Measurements from ENCODE around the gene ATF7IP2.
"Not testable (repeated sequence)": the region's sequence is repeated elsewhere in the genome, so short reads cannot be mapped to it uniquely, and the experiment has no call there.

Gene ATF7IP2

GRCh38 chr16:10504404-10504885 lies 118.6 kb downstream of the ATF7IP2 start:
- no peaks in the 10 kb centered on the region for H3K27me3 Mint-ChIP-seq
- H3K9me3 Mint-ChIP-seq = no peaks in the 10 kb centered on the region
- H3K4me3 Mint-ChIP-seq = no peak overlapping the region
- no peaks in the 10 kb centered on the region for H3K36me3 Mint-ChIP-seq (ENCODE audit: low read depth)
- peaks cover 8% of the 10 kb centered on the region for H3K4me1 Mint-ChIP-seq (ENCODE audit: low read depth)
- H3K27ac Mint-ChIP-seq = no peak overlapping the region

GRCh38 chr16:10505286-10505685 lies 119.4 kb downstream of the ATF7IP2 start:
- peaks cover 14% of the 10 kb centered on the region for H3K4me1 Mint-ChIP-seq (ENCODE audit: low read depth)
- not testable (repeated sequence) for H3K9me3 Mint-ChIP-seq; H3K27ac Mint-ChIP-seq; H3K36me3 Mint-ChIP-seq (ENCODE audit: low read depth); H3K27me3 Mint-ChIP-seq; H3K4me3 Mint-ChIP-seq

GRCh38 chr16:10509534-10510025 lies 123.7 kb downstream of the ATF7IP2 start:
- Mint-ChIP-seq H3K4me1 (ENCODE audit: low read depth) (peaks cover 25% of the 10 kb centered on the region), H3K9me3 (no peaks in the 10 kb centered on the region), H3K36me3 (ENCODE audit: low read depth) (no peaks in the 10 kb centered on the region), H3K27ac (no peak overlapping the region), H3K27me3 (no peaks in the 10 kb centered on the region), H3K4me3 (no peak overlapping the region)

GRCh38 chr16:10510279-10510678 lies 124.4 kb downstream of the ATF7IP2 start:
- Mint-ChIP-seq H3K9me3 (no peaks in the 10 kb centered on the region), H3K4me1 (ENCODE audit: low read depth) (peaks cover 25% of the 10 kb centered on the region), H3K27ac (no peak overlapping the region), H3K27me3 (no peaks in the 10 kb centered on the region), H3K36me3 (ENCODE audit: low read depth) (no peaks in the 10 kb centered on the region), H3K4me3 (no peak overlapping the region)

- Mint-ChIP-seq H3K4me3 (no peak overlapping the region), H3K9me3 (no peaks in the 10 kb centered on the region), H3K27me3 (no peaks in the 10 kb centered on the region), H3K4me1 (ENCODE audit: low read depth) (peaks cover 25% of the 10 kb centered on the region), H3K36me3 (ENCODE audit: low read depth) (no peaks in the 10 kb centered on the region), H3K27ac (peak overlapping the region; percentile 49)
Observed at GRCh38 chr16:10511829-10512228, 126.0 kb downstream of the ATF7IP2 start.

GRCh38 chr16:10514369-10515055 lies 128.7 kb downstream of the ATF7IP2 start:
- H3K4me3 Mint-ChIP-seq = no peak overlapping the region
- H3K9me3 Mint-ChIP-seq = no peaks in the 10 kb centered on the region
- no peaks in the 10 kb centered on the region for H3K36me3 Mint-ChIP-seq (ENCODE audit: low read depth)
- no peak overlapping the region for H3K27ac Mint-ChIP-seq
- H3K4me1 Mint-ChIP-seq (ENCODE audit: low read depth) = peaks cover 24% of the 10 kb centered on the region
- no peaks in the 10 kb centered on the region for H3K27me3 Mint-ChIP-seq

- Mint-ChIP-seq H3K27me3 (peaks cover 3% of the 10 kb centered on the region), H3K9me3 (no peaks in the 10 kb centered on the region), H3K27ac (no peak overlapping the region), H3K36me3 (ENCODE audit: low read depth) (no peaks in the 10 kb centered on the region), H3K4me3 (no peak overlapping the region), H3K4me1 (ENCODE audit: low read depth) (no peaks in the 10 kb centered on the region)
Observed at GRCh38 chr16:10517868-10518267, 132.0 kb downstream of the ATF7IP2 start.

GRCh38 chr16:10518479-10519041 lies 132.7 kb downstream of the ATF7IP2 start:
- Mint-ChIP-seq H3K27me3 (peaks cover 3% of the 10 kb centered on the region), H3K27ac (no peak overlapping the region), H3K4me3 (no peak overlapping the region), H3K9me3 (no peaks in the 10 kb centered on the region), H3K36me3 (ENCODE audit: low read depth) (no peaks in the 10 kb centered on the region), H3K4me1 (ENCODE audit: low read depth) (no peaks in the 10 kb centered on the region)

GRCh38 chr16:10519297-10519696 lies 133.4 kb downstream of the ATF7IP2 start:
- Mint-ChIP-seq H3K4me3 (no peak overlapping the region), H3K36me3 (ENCODE audit: low read depth) (no peaks in the 10 kb centered on the region), H3K27ac (no peak overlapping the region), H3K27me3 (peaks cover 3% of the 10 kb centered on the region), H3K4me1 (ENCODE audit: low read depth) (no peaks in the 10 kb centered on the region), H3K9me3 (no peaks in the 10 kb centered on the region)

GRCh38 chr16:10519929-10520868 lies 134.3 kb downstream of the ATF7IP2 start:
- H3K27ac Mint-ChIP-seq = no peak overlapping the region
- no peak overlapping the region for H3K4me3 Mint-ChIP-seq
- H3K4me1 Mint-ChIP-seq (ENCODE audit: low read depth) = no peaks in the 10 kb centered on the region
- H3K36me3 Mint-ChIP-seq (ENCODE audit: low read depth) = no peaks in the 10 kb centered on the region
- no peaks in the 10 kb centered on the region for H3K9me3 Mint-ChIP-seq
- H3K27me3 Mint-ChIP-seq = peaks cover 3% of the 10 kb centered on the region

GRCh38 chr16:10520869-10521578 lies 135.2 kb downstream of the ATF7IP2 start:
- Mint-ChIP-seq H3K27ac (no peak overlapping the region), H3K27me3 (peaks cover 3% of the 10 kb centered on the region), H3K36me3 (ENCODE audit: low read depth) (no peaks in the 10 kb centered on the region), H3K9me3 (no peaks in the 10 kb centered on the region), H3K4me1 (ENCODE audit: low read depth) (no peaks in the 10 kb centered on the region), H3K4me3 (no peak overlapping the region)

- Mint-ChIP-seq H3K27ac (no peak overlapping the region), H3K27me3 (peaks cover 3% of the 10 kb centered on the region), H3K36me3 (ENCODE audit: low read depth) (no peaks in the 10 kb centered on the region), H3K4me1 (ENCODE audit: low read depth) (no peaks in the 10 kb centered on the region), H3K4me3 (no peak overlapping the region), H3K9me3 (no peaks in the 10 kb centered on the region)
Observed at GRCh38 chr16:10521681-10522274, 135.9 kb downstream of the ATF7IP2 start.

GRCh38 chr16:10522966-10523365 lies 137.1 kb downstream of the ATF7IP2 start:
- Mint-ChIP-seq H3K4me3 (no peak overlapping the region), H3K27me3 (peaks cover 3% of the 10 kb centered on the region), H3K9me3 (no peaks in the 10 kb centered on the region), H3K36me3 (ENCODE audit: low read depth) (no peaks in the 10 kb centered on the region), H3K4me1 (ENCODE audit: low read depth) (no peaks in the 10 kb centered on the region), H3K27ac (no peak overlapping the region)

- H3K36me3 Mint-ChIP-seq (ENCODE audit: low read depth) = no peaks in the 10 kb centered on the region
- H3K4me3 Mint-ChIP-seq = no peak overlapping the region
- H3K4me1 Mint-ChIP-seq (ENCODE audit: low read depth) = no peaks in the 10 kb centered on the region
- H3K9me3 Mint-ChIP-seq = no peaks in the 10 kb centered on the region
- peaks cover 3% of the 10 kb centered on the region for H3K27me3 Mint-ChIP-seq
- no peak overlapping the region for H3K27ac Mint-ChIP-seq
Observed at GRCh38 chr16:10525214-10525825, 139.5 kb downstream of the ATF7IP2 start.

All from stimulated activated naive CD8-positive, alpha-beta T cell treated with anti-CD3 and anti-CD28 coated beads, Interleukin-15, Interleukin-2, amounts not matched to agents 100 ng/mL and 50 ng/mL, for 24 hours (primary cell).